Tibial artery (tissue), 4 donors: ENCODE data around the gene DEFB131B.
"Not testable (repeated sequence)": the region's sequence is repeated elsewhere in the genome, so short reads cannot be mapped to it uniquely, and the experiment has no call there.

Experiments
- DNase-seq, 2 donors: peaks; one replicate each; pipeline ENCODE4 v3.0.0-alpha.2; 2019
- H3K27ac ChIP-seq, 2 donors: fragments of 200-600 bp; sonication (generic) in 1 of 2; 1 replicate in 1 of 2; 2 replicates in 1 of 2; pipeline ENCODE4 v1.5.1; 2018 to 2019; ENCODE audit warnings: mild to moderate bottlenecking in 1 of 2
- H3K27me3 ChIP-seq, 2 donors: fragments of 200-600 bp; sonication (generic) in 1 of 2; one replicate each; pipeline versions ENCODE4 v1.5.1 to v1.6.0; 2016 to 2019
- H3K36me3 ChIP-seq, 3 donors: fragments of 200-600 bp; sonication (generic) in 2 of 3; one replicate each; pipeline ENCODE4 v1.5.1; 2016 to 2019; ENCODE audit warnings: mild to moderate bottlenecking in 2 of 3
- H3K4me1 ChIP-seq, 4 donors: fragments of 200-600 bp; sonication (generic) in 2 of 4; 1 replicate in 3 of 4; 2 replicates in 1 of 4; pipeline ENCODE4 v1.5.1; 2016 to 2019
- H3K4me3 ChIP-seq, 2 donors: fragments of 200-600 bp; sonication (generic) in 1 of 2; 1 replicate in 1 of 2; 2 replicates in 1 of 2; pipeline ENCODE4 v1.5.1; 2018 to 2019; ENCODE audit warnings: mild to moderate bottlenecking in 2 of 2
- H3K9me3 ChIP-seq, 3 donors: fragments of 200-600 bp; sonication (generic) in 1 of 3; one replicate each; pipeline ENCODE4 v1.5.1; 2016 to 2019
- CTCF ChIP-seq, 2 experiments: fragments of 200-600 bp in 1 of 2; fragments of 450-650 bp in 1 of 2; IDR thresholded peaks; one replicate each; pipeline ENCODE4 v1.5.1; 2017 to 2019; ENCODE audit warnings: antibody characterized with exemption in 2 of 2, mild to moderate bottlenecking in 1 of 2, moderate library complexity in 1 of 2
- intact Hi-C: fragments of 100-400 bp; cut with DNase I; formaldehyde crosslinking; loops from one replicate; pipeline ENCODE4 v1.15.0; 2023; ENCODE audit warnings: low total_unique reads

The DEFB131B gene

GRCh38 chr11:71878059-71878458 is at the start of gene DEFB131B:
TSS of gene DEFB131B (plus strand) at chr11:71878453. CDS start at chr11:71878453, 0 bp downstream.
- H3K4me3 ChIP-seq, H3K27me3 ChIP-seq, H3K4me1 ChIP-seq, H3K9me3 ChIP-seq, DNase-seq, H3K27ac ChIP-seq, intact Hi-C loops: not testable (repeated sequence)
- peaks cover 9 to 13% (median 9%) of the 10 kb centered on the region in 3 donors for H3K36me3 ChIP-seq

GRCh38 chr11:71829247-71829646 is 49.0 kb upstream of the DEFB131B start:
- DNase-seq, H3K27ac ChIP-seq, H3K4me1 ChIP-seq, H3K27me3 ChIP-seq, H3K4me3 ChIP-seq, H3K36me3 ChIP-seq, H3K9me3 ChIP-seq, intact Hi-C loops: not testable (repeated sequence)

GRCh38 chr11:71829686-71830085 is 48.6 kb upstream of the DEFB131B start:
- H3K4me3 ChIP-seq, H3K36me3 ChIP-seq, intact Hi-C loops, H3K27me3 ChIP-seq, H3K4me1 ChIP-seq, H3K9me3 ChIP-seq, H3K27ac ChIP-seq, DNase-seq: not testable (repeated sequence)

GRCh38 chr11:71832811-71833210 is 45.4 kb upstream of the DEFB131B start, which contains the start of gene DEFB108B:
TSS of gene DEFB108B (plus strand) at chr11:71833200. CDS start at chr11:71833200, 0 bp downstream.
- H3K9me3 ChIP-seq, H3K4me1 ChIP-seq, H3K27ac ChIP-seq, H3K36me3 ChIP-seq, intact Hi-C loops, H3K27me3 ChIP-seq, DNase-seq, H3K4me3 ChIP-seq: not testable (repeated sequence)

GRCh38 chr11:71842720-71843119 is 35.5 kb upstream of the DEFB131B start:
- H3K27ac ChIP-seq, intact Hi-C loops, DNase-seq, H3K27me3 ChIP-seq, H3K4me3 ChIP-seq, H3K9me3 ChIP-seq, H3K4me1 ChIP-seq, H3K36me3 ChIP-seq: not testable (repeated sequence)

GRCh38 chr11:71843355-71843754 is 34.9 kb upstream of the DEFB131B start:
- H3K4me3 ChIP-seq, H3K27ac ChIP-seq, DNase-seq, H3K27me3 ChIP-seq, H3K9me3 ChIP-seq, intact Hi-C loops, H3K36me3 ChIP-seq, H3K4me1 ChIP-seq: not testable (repeated sequence)

GRCh38 chr11:71843858-71844257 is 34.4 kb upstream of the DEFB131B start:
- intact Hi-C loops, result no loop called here
- H3K27me3 ChIP-seq, result no peaks in the 10 kb centered on the region
- no peak for DNase-seq
- no peak overlapping the region for H3K27ac ChIP-seq
- TF ChIP-seq CTCF (IDR thresholded peaks at IDR 0.05), result no peak
- H3K4me3 ChIP-seq, result no peak overlapping the region
- no peaks in the 10 kb centered on the region for H3K36me3 ChIP-seq
- no peaks in the 10 kb centered on the region for H3K4me1 ChIP-seq
- H3K9me3 ChIP-seq, result no peaks in the 10 kb centered on the region

- DNase-seq, intact Hi-C loops: not testable (repeated sequence)
Measured at GRCh38 chr11:71853895-71854294, 24.4 kb upstream of the DEFB131B start.

GRCh38 chr11:71855880-71856279 is 22.4 kb upstream of the DEFB131B start:
- H3K4me1 ChIP-seq, H3K4me3 ChIP-seq, intact Hi-C loops, H3K27ac ChIP-seq, H3K36me3 ChIP-seq, H3K9me3 ChIP-seq, DNase-seq, H3K27me3 ChIP-seq: not testable (repeated sequence)

More at GRCh38 chr11:71853895-71854294, 24.4 kb upstream of the DEFB131B start:
- not testable (repeated sequence) for H3K4me3 ChIP-seq, H3K27me3 ChIP-seq, H3K9me3 ChIP-seq, H3K36me3 ChIP-seq, H3K27ac ChIP-seq, H3K4me1 ChIP-seq

GRCh38 chr11:71860835-71861234 is 17.4 kb upstream of the DEFB131B start:
- H3K9me3 ChIP-seq, intact Hi-C loops, DNase-seq: not testable (repeated sequence)

More at GRCh38 chr11:71860835-71861234, 17.4 kb upstream of the DEFB131B start:
- H3K27me3 ChIP-seq, H3K27ac ChIP-seq, H3K36me3 ChIP-seq, H3K4me1 ChIP-seq, H3K4me3 ChIP-seq: not testable (repeated sequence)
